Measurements from ENCODE around the gene NDE1. TPM values are rescaled to one million over a fixed set of nuclear protein-coding genes. Genes with fewer than 3 reads are reported as not detected.

The NDE1 gene
- total and polyA plus RNA-seq, 9 of the 15 experiments (the other 6 are each of a cell fraction or from before 2014, with no cell fraction given): 3.1 to 59.9 (median 30.0) TPM

DNA sequence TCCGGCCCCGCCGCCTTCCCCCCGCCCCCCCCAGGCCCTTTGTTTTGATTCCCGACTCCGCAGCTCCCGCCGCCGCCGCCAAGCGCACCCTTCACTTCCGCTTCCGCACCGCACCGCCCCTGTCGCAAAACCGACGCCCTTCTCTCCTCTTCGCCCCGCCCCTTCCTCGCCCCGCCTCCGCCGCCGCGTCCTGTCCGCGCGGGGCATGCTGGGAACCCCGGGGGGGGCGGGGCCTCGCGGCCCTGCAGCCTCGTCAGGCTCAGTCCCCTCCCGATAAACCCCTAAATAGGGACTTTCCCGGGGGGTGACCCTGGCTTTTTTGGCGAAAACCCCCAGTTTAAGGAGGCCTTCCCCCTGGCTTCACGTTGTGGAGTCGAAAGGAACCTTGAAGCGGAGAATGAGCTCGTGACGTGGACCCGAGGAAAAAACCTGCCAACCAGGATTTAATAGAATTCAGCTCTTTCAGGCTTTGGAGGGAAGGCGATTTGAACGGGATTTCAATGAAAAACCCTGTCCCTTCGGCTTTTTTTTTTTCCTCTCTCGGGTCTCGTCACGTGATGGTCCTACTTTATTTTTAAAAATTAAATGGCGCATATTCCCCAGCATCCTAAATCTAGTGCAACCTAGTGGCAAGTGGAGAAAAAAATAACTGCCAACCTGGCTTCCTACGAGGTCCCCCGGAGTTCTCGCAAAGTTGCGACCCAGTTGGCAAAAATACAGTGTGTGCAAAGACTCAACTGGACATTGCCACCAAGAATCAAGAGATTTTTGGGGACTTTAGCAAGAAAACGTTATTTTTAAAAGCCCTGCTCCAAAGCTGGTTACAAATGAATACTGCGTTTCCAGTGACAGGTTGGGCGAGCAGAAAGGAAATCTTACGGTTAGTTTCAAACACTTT lies 6.7 kb upstream of the NDE1 start, which contains the start of gene MARF1 (continued):
- TF ChIP-seq, protein P1, sequence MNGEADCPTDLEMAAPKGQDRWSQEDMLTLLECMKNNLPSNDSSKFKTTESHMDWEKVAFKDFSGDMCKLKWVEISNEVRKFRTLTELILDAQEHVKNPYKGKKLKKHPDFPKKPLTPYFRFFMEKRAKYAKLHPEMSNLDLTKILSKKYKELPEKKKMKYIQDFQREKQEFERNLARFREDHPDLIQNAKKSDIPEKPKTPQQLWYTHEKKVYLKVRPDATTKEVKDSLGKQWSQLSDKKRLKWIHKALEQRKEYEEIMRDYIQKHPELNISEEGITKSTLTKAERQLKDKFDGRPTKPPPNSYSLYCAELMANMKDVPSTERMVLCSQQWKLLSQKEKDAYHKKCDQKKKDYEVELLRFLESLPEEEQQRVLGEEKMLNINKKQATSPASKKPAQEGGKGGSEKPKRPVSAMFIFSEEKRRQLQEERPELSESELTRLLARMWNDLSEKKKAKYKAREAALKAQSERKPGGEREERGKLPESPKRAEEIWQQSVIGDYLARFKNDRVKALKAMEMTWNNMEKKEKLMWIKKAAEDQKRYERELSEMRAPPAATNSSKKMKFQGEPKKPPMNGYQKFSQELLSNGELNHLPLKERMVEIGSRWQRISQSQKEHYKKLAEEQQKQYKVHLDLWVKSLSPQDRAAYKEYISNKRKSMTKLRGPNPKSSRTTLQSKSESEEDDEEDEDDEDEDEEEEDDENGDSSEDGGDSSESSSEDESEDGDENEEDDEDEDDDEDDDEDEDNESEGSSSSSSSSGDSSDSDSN (IDR thresholded peaks at IDR 0.05; ENCODE audit: borderline replicate concordance in 1 of 2, low read depth in 2 of 2, low read length in 2 of 2): 0 out of 4 replicates have a peak, but pooled peaks of 1 of the 2 experiments have one; percentile 39
- TF ChIP-seq, protein P2, sequence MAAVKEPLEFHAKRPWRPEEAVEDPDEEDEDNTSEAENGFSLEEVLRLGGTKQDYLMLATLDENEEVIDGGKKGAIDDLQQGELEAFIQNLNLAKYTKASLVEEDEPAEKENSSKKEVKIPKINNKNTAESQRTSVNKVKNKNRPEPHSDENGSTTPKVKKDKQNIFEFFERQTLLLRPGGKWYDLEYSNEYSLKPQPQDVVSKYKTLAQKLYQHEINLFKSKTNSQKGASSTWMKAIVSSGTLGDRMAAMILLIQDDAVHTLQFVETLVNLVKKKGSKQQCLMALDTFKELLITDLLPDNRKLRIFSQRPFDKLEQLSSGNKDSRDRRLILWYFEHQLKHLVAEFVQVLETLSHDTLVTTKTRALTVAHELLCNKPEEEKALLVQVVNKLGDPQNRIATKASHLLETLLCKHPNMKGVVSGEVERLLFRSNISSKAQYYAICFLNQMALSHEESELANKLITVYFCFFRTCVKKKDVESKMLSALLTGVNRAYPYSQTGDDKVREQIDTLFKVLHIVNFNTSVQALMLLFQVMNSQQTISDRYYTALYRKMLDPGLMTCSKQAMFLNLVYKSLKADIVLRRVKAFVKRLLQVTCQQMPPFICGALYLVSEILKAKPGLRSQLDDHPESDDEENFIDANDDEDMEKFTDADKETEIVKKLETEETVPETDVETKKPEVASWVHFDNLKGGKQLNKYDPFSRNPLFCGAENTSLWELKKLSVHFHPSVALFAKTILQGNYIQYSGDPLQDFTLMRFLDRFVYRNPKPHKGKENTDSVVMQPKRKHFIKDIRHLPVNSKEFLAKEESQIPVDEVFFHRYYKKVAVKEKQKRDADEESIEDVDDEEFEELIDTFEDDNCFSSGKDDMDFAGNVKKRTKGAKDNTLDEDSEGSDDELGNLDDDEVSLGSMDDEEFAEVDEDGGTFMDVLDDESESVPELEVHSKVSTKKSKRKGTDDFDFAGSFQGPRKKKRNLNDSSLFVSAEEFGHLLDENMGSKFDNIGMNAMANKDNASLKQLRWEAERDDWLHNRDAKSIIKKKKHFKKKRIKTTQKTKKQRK (IDR thresholded peaks at IDR 0.05; ENCODE audit: borderline replicate concordance, low read depth, low read length): no peak
- TF ChIP-seq, protein P3, sequence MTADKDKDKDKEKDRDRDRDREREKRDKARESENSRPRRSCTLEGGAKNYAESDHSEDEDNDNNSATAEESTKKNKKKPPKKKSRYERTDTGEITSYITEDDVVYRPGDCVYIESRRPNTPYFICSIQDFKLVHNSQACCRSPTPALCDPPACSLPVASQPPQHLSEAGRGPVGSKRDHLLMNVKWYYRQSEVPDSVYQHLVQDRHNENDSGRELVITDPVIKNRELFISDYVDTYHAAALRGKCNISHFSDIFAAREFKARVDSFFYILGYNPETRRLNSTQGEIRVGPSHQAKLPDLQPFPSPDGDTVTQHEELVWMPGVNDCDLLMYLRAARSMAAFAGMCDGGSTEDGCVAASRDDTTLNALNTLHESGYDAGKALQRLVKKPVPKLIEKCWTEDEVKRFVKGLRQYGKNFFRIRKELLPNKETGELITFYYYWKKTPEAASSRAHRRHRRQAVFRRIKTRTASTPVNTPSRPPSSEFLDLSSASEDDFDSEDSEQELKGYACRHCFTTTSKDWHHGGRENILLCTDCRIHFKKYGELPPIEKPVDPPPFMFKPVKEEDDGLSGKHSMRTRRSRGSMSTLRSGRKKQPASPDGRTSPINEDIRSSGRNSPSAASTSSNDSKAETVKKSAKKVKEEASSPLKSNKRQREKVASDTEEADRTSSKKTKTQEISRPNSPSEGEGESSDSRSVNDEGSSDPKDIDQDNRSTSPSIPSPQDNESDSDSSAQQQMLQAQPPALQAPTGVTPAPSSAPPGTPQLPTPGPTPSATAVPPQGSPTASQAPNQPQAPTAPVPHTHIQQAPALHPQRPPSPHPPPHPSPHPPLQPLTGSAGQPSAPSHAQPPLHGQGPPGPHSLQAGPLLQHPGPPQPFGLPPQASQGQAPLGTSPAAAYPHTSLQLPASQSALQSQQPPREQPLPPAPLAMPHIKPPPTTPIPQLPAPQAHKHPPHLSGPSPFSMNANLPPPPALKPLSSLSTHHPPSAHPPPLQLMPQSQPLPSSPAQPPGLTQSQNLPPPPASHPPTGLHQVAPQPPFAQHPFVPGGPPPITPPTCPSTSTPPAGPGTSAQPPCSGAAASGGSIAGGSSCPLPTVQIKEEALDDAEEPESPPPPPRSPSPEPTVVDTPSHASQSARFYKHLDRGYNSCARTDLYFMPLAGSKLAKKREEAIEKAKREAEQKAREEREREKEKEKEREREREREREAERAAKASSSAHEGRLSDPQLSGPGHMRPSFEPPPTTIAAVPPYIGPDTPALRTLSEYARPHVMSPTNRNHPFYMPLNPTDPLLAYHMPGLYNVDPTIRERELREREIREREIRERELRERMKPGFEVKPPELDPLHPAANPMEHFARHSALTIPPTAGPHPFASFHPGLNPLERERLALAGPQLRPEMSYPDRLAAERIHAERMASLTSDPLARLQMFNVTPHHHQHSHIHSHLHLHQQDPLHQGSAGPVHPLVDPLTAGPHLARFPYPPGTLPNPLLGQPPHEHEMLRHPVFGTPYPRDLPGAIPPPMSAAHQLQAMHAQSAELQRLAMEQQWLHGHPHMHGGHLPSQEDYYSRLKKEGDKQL (CRISPR knock-in tag; IDR thresholded peaks at IDR 0.05; ENCODE audit: borderline replicate concordance): no peak
- TF ChIP-seq TCF7L2 (IDR thresholded peaks at IDR 0.05; ENCODE audit: low read depth, low read length): no peak
- no peak for TF ChIP-seq BRF1 (IDR thresholded peaks at IDR 0.05; ENCODE audit: borderline replicate concordance, extremely low read depth, insufficient read length)
- no peak for TF ChIP-seq NR3C1 (CRISPR knock-in tag; IDR thresholded peaks at IDR 0.05)
- TF ChIP-seq CCNT2 (IDR thresholded peaks at IDR 0.05; ENCODE audit: borderline replicate concordance, extremely low read depth, insufficient read length, low read depth, low read length): peak; percentile 69
- 0 out of 2 replicates have a peak, but pooled peaks have one; percentile 17 for TF ChIP-seq NCOA1 (IDR thresholded peaks at IDR 0.05; ENCODE audit: low read depth)
- TF ChIP-seq HDAC8 (tag; IDR thresholded peaks at IDR 0.05): no peak
- TF ChIP-seq CXXC5 (CRISPR knock-in tag; IDR thresholded peaks at IDR 0.05): no peak
- TF ChIP-seq EP300 (IDR thresholded peaks at IDR 0.05; ENCODE audit: low read length): peak; percentile 26; the same call in 1 of the 2 replicates
- no peak for TF ChIP-seq NFIC (IDR thresholded peaks at IDR 0.05)
- peak; percentile 5; the same call in 1 of the 2 replicates for TF ChIP-seq CHD2 (IDR thresholded peaks at IDR 0.05; ENCODE audit: low read depth, low read length)
